ENCODE measurements around the gene AMBRA1.
A peak's percentile ranks its signal among the peaks of the same experiment; 100 is the strongest.

Gene AMBRA1

GRCh38 chr11:46570790-46571398 is 22.9 kb downstream of the AMBRA1 start:
- DNase-seq (ENCODE audit: low read depth): no peak

GRCh38 chr11:46565232-46565840 is 28.5 kb downstream of the AMBRA1 start:
- no peak for DNase-seq (ENCODE audit: low read depth)

DNA sequence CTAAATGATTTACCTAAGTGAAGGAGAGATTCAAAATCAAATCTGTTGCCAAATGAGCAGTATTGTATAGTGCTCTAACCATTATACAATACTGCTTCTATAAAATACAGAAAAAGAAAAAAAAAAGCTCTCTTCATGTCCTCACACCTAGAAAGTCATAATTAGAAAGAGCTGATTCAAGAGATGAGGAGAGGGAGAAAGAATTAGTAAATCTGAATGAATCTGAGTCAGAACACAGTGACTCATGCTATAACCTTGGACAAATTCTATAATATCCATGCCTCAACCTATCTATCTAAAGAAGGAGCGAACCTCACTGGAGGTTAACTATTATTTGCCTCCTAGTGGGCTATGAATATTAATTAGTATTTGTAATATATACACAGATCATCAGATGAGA is 29.4 kb downstream of the AMBRA1 start:
- peak; percentile 65 for DNase-seq (ENCODE audit: low read depth)

DNA sequence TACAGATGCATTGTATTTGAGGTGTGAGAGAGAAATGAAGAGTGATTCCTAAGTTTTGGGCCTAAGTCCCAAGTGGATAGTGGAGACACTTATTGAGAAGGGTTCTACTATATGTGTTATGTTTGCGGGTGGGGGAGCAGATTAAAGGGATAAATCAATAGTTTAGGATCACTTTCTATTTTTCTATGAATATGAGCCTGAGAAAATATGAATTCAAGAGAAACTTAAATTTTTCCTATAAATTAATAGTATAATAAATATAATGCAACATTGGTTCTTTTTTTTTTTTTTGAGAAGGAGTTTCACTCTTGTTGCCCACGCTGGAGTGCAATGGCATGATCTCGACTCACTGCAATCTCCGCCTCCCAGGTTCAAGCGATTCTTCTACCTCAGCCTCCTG is 31.3 kb downstream of the AMBRA1 start:
- DNase-seq (ENCODE audit: low read depth): no peak

- peak; percentile 72 for DNase-seq (ENCODE audit: low read depth)
Measured at GRCh38 chr11:46560300-46560991, 33.4 kb downstream of the AMBRA1 start.

- DNase-seq (ENCODE audit: low read depth): no peak
Measured at GRCh38 chr11:46559815-46560214, 34.0 kb downstream of the AMBRA1 start.

- peak; percentile 54 for DNase-seq (ENCODE audit: low read depth)
Measured at GRCh38 chr11:46557684-46558151, 36.1 kb downstream of the AMBRA1 start.

GRCh38 chr11:46555267-46556054 is 38.4 kb downstream of the AMBRA1 start:
- peak; percentile 57 for DNase-seq (ENCODE audit: low read depth)

GRCh38 chr11:46554213-46555147 is 39.3 kb downstream of the AMBRA1 start:
- DNase-seq (ENCODE audit: low read depth): peak; percentile 81

DNA sequence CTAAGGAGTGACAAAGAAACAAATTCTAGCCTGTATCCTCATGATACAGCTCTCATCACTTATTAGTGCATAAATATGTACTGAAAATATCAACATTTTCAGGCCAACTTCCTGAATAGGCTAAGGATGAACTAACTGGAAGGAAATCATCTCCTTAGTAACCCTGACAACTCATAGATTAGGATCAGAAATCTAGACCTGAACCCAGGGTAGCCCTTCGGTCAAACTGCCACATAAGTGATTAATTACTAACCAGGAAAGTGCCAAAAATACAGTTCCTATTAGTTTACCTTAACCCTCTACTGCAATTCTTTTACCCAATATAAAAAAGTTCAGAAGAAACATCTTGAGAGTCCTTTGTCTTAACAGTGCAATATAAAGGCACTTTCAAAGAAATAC is 40.0 kb downstream of the AMBRA1 start:
- DNase-seq (ENCODE audit: low read depth): peak; percentile 29

DNA sequence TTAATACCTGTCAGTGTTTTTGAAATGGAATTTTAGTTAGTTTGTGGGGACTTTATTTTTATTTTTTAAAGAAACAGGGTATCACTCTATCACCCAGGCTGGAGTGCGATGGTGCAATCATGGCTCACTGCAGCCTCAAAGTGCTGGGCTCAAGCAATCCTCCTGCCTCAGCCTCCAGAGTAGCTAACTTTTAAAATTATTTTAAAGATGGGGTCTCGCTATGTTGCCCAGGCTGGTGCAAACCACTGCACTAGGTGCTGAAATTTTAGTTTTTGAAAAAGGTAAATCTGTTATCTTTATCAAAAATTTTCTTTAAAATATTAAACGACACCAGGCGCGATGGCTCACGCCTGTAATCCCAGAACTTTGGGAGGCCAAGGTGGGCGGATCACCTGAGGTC is 42.6 kb downstream of the AMBRA1 start:
- no peak for DNase-seq (ENCODE audit: low read depth)

GRCh38 chr11:46547579-46547978 is 46.2 kb downstream of the AMBRA1 start:
- DNase-seq (ENCODE audit: low read depth): no peak

GRCh38 chr11:46543564-46543963 is 50.3 kb downstream of the AMBRA1 start:
- DNase-seq (ENCODE audit: low read depth): no peak

DNA sequence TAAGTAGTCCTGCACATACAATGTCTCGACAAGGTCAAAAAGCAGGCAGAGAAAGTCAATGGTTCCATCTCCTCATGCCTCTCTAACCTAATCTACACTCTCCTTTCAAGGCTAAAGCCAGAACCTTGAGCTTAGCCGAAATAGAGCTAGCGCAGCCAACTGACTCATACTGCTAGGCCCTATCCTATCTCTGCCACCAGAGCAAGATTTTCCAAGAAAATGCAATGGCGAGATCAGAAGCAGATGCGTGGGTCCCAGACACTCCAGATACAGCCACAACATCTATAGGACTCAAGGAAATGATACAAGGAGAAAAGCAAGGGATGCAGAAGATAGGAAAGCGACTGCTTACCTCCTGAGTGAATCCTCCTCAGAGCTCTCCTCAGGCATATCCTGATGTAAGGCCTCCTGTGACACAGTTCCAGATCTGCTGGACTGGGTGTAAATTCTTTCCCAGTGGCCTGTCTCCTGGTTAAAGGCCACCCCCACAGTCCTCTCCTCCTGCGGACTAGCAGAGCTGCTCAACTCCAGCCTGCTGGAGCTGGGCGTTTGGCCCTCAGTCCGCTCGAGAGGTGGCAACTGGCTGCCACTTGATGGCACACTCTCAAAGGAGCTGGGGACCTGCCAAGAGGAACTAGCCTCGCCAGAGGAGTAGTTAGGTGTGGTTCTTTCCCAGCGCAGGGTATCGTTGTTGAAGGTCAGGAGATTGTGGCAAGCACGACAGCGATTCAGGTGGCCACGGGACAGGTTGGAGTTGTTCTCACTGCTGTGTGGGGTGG is 52.0 kb downstream of the AMBRA1 start:
- no peak for DNase-seq (ENCODE audit: low read depth)

GRCh38 chr11:46540807-46541206 is 53.0 kb downstream of the AMBRA1 start:
- no peak for DNase-seq (ENCODE audit: low read depth)

GRCh38 chr11:46537537-46538295 is 56.1 kb downstream of the AMBRA1 start:
- peak; percentile 77 for DNase-seq (ENCODE audit: low read depth)

- DNase-seq (ENCODE audit: low read depth): peak; percentile 26
Measured at GRCh38 chr11:46537121-46537520, 56.7 kb downstream of the AMBRA1 start.

- DNase-seq (ENCODE audit: low read depth): no peak
Measured at GRCh38 chr11:46535688-46536087, 58.1 kb downstream of the AMBRA1 start.

DNA sequence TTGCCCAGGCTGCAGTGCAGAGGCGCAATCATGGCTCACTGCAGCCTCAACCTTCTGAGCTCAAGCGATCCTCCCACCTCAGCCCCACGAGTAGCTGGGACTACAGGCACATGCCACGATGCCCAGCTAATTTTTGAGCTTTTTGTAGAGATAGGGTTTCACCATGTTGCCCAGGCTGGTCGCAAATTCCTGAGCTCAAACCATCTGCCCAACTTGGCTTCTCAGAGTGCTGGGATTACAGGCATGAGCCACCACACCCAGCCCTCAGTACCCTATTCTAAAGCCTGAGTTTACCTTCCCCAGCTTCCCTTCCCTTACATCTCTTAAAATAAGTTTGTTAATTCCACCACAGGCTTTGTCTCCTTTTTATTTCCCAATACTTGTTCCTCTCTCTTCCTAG is 59.1 kb downstream of the AMBRA1 start:
- DNase-seq (ENCODE audit: low read depth): no peak

Measured in iris pigment epithelial cell (primary cell).